ENCODE data around the gene EIF2S1. TPM values are rescaled to one million over a fixed set of nuclear protein-coding genes. Genes with fewer than 3 reads are reported as not detected.

Gene EIF2S1
- total RNA-seq (ENCODE audit: low replicate concordance): 182 and 219 TPM in 2 replicates

DNA sequence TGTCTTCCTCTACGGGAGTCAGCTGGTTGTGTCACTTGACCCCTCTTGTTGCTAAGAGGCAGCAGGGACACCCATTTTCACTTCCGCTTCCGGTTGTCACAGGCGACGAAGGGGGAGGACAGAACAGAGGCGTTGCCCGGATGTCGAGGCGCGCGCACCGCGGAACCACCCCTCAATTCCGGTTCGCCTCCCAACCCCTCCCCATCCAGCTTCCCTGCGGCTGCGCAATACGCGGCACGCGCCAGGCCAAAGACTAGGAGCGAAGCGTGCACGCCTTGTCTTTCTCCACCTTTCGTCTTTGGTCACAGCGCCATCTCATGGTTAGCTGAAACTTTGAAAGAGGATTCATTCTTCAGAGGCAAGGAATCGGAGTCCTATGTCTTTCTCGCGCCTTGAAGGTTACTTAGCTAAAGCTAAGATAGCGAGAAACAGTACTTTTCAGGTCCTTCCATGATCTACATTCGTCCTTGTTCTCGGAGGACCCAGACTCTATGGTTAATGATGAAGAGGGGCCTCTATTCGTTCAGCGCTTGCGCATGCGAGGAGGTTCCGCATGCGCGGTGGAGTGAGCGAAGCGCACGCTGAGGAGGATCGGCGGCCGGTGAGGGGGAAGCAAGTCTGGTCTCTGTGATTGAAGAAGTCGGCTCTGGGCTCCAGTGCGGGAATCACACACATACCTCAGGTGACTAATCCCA lies at the start of gene EIF2S1, which contains the start of gene ATP6V1D:
Gene EIF2S1 (plus strand): TSS at position 554 of the 695 bp plus-strand sequence. CDS start 4,440 bp downstream, outside the sequence.
Gene ATP6V1D (minus strand): TSS at position 30 of the 695 bp plus-strand sequence. CDS start 106 bp downstream, outside the sequence.

DNA sequence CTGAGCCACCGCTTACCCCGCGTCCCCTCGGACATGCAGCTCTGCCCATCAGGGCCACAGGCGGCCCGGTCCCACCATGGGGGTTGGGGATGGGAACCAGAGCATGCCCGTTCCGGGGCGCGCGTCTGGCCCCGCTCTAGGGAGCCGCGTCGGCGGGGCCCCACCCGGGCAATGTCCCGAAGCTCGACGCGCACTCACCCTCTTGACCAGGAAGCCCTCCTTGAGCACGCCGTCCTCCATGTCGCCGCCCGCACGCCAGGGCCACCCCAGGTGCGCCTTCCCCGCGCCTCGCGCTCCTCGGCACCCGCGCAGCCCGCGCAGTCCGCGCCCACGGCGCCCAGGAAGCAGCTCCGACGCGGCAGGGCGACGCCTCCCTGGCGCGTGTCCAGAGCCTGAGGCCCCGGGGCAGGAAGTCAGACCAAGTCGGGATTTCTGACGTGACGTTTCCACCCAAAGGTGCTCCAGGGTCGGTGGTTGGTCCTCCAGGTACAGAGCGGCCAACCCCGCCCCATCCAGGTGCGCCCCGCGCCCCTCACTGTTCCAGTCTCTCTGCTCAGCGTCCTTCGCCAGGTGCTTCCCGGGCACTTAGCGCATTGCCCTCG lies 51.8 kb downstream of the EIF2S1 start, which contains the start of gene PLEK2:
Gene PLEK2 (minus strand): TSS at position 346 of the 602 bp plus-strand sequence. CDS start 106 bp downstream, at position 240.

Other genes with a start within 250 kb of the EIF2S1 start
- gene GARIN2, start 170.9 kb upstream of the EIF2S1 start, total RNA-seq (ENCODE audit: low replicate concordance): 0.12 TPM in 1 of 2 replicates, not detected in the other
- gene PALS1, start 118.9 kb upstream of the EIF2S1 start, total RNA-seq (ENCODE audit: low replicate concordance): 17.0 and 24.0 TPM in 2 replicates
- 67.2 and 139 TPM in 2 replicates for gene ATP6V1D, start 524 bp upstream of the EIF2S1 start, total RNA-seq (ENCODE audit: low replicate concordance)
- gene PLEK2, start 51.8 kb downstream of the EIF2S1 start, total RNA-seq (ENCODE audit: low replicate concordance): 2.0 and 18.6 TPM in 2 replicates
- gene TMEM229B, start 128.4 kb downstream of the EIF2S1 start, total RNA-seq (ENCODE audit: low replicate concordance): 0.15 and 1.9 TPM in 2 replicates
- gene PLEKHH1, start 173.0 kb downstream of the EIF2S1 start, total RNA-seq (ENCODE audit: low replicate concordance): 0.12 and 0.15 TPM in 2 replicates
- gene PIGH, start 239.9 kb downstream of the EIF2S1 start, total RNA-seq (ENCODE audit: low replicate concordance): 9.1 and 10.5 TPM in 2 replicates

All from smooth muscle cell of the coronary artery (primary cell).